ENCODE data around the gene GRK6.

- TF ChIP-seq CTCF (IDR thresholded peaks at IDR 0.05) (no peak), POLR2AphosphoS5 (IDR thresholded peaks at IDR 0.05) (no peak), POLR2A (IDR thresholded peaks at IDR 0.05) (no peak)
These were observed 45.3 kb downstream of the GRK6 start for GRCh38 chr5:177471610-177472356.

Data from breast epithelium (tissue), 3 donors.